Fibroblast of mammary gland (primary cell): ENCODE results near the gene CHST11.

Source experiments
- DNase-seq: peaks from one replicate; pipeline ENCODE4 v3.0.0-alpha.2; 2010; ENCODE audit warnings: low read depth
- H3K4me3 ChIP-seq: 2 replicates; pipeline ENCODE4 v1.5.1; 2011; ENCODE audit warnings: low read depth, mild to moderate bottlenecking, low read length, moderate library complexity; ENCODE audit not compliant: control insufficient read depth
- CTCF ChIP-seq: conservative IDR thresholded peaks from 2 replicates; pipeline ENCODE4 v1.5.1; 2011; ENCODE audit warnings: low read depth, low read length, inconsistent platforms; ENCODE audit not compliant: control insufficient read depth, insufficient read depth

CHST11 gene

GRCh38 chr12:104448451-104448850, 8.3 kb upstream of the CHST11 start:
- DNase-seq = no peak
- TF ChIP-seq CTCF = no peak

GRCh38 chr12:104450700-104451099, 6.0 kb upstream of the CHST11 start:
- DNase-seq = no peak
- no peak for TF ChIP-seq CTCF
- no peak overlapping the region for H3K4me3 ChIP-seq

More at GRCh38 chr12:104448451-104448850, 8.3 kb upstream of the CHST11 start:
- no peak overlapping the region for H3K4me3 ChIP-seq

GRCh38 chr12:104452087-104452486, 4.7 kb upstream of the CHST11 start:
- no peak for DNase-seq
- H3K4me3 ChIP-seq = no peak overlapping the region
- TF ChIP-seq CTCF = no peak

- no peak for DNase-seq
- H3K4me3 ChIP-seq = no peak overlapping the region
- TF ChIP-seq CTCF = no peak
Observed at GRCh38 chr12:104453133-104453532, 3.6 kb upstream of the CHST11 start.

GRCh38 chr12:104454997-104455396, 1.8 kb upstream of the CHST11 start:
- H3K4me3 ChIP-seq = no peak overlapping the region
- TF ChIP-seq CTCF = no peak
- DNase-seq = peak; percentile 89

- no peak for TF ChIP-seq CTCF
- peak overlapping the region; percentile 88 for H3K4me3 ChIP-seq
- no peak for DNase-seq
Observed at GRCh38 chr12:104455578-104456416, 951 bp upstream of the CHST11 start.
